GM12873 (cell line): ENCODE measurements around the gene SPATA2.

Experiments
- TF ChIP-seq, protein P1 (sequence below): IDR thresholded peaks from 2 replicates; pipeline ENCODE4 v1.5.1; 2012; ENCODE audit warnings: low read depth, mild to moderate bottlenecking, moderate library complexity, low read length, control low read depth; ENCODE audit not compliant: insufficient read depth; ENCODE audit errors: missing control alignments

Gene SPATA2

GRCh38 chr20:49914310-49915117 lies 815 bp downstream of the SPATA2 start:
- TF ChIP-seq, protein P1, sequence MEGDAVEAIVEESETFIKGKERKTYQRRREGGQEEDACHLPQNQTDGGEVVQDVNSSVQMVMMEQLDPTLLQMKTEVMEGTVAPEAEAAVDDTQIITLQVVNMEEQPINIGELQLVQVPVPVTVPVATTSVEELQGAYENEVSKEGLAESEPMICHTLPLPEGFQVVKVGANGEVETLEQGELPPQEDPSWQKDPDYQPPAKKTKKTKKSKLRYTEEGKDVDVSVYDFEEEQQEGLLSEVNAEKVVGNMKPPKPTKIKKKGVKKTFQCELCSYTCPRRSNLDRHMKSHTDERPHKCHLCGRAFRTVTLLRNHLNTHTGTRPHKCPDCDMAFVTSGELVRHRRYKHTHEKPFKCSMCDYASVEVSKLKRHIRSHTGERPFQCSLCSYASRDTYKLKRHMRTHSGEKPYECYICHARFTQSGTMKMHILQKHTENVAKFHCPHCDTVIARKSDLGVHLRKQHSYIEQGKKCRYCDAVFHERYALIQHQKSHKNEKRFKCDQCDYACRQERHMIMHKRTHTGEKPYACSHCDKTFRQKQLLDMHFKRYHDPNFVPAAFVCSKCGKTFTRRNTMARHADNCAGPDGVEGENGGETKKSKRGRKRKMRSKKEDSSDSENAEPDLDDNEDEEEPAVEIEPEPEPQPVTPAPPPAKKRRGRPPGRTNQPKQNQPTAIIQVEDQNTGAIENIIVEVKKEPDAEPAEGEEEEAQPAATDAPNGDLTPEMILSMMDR: no peak

DNA sequence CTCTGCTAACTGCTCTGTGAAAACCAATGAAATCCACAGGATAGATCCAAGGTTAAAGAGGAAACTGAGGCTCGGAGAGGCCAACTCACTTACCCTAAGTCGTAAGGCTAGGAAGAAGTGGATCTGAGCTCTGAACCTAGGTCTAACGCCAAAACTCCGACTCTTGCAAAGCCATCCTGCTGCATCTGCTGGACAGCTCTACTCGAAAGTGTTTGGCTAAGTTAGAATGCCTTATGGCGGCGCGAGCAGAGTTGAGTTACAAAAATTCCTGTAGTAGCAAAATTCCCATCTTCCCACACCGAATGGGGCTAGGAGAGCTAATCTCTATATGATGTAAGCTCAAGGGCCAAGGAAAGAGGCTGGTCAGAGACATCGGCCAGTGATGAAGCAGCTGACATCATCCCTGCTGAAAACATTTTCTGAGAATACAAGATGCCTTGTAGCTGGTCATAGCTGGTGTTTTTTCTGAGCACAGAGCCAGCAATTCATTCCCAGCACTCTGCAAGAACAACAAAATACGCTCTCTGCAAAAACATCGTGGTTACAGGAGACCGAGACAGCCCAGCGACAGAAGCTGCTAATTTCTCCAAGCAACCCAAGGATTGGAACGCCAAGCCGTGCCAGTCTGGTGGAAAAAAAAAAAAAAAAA lies 1.8 kb downstream of the SPATA2 start:
- TF ChIP-seq, protein P1: no peak

DNA sequence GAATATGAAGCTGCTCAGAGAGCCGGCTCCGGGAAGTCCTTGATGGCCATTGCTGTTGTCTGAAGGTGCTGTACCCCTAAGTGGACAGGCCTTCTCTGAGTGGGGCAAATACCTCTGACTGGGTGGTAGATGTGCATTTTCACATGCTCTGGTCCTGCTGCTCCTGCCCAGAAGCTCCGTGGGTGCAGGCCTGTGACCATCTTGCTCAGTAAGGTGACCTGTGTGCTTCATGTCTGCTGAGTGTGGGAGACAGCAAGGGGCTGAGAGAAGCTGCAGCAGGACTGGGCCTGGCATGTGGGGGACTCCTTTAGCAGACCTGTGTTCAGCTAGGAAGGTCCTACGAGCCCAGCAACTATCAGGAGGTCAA lies 5.0 kb downstream of the SPATA2 start:
- TF ChIP-seq, protein P1: no peak

GRCh38 chr20:49909499-49910339 lies 5.6 kb downstream of the SPATA2 start:
- TF ChIP-seq, protein P1: peak; percentile 19

DNA sequence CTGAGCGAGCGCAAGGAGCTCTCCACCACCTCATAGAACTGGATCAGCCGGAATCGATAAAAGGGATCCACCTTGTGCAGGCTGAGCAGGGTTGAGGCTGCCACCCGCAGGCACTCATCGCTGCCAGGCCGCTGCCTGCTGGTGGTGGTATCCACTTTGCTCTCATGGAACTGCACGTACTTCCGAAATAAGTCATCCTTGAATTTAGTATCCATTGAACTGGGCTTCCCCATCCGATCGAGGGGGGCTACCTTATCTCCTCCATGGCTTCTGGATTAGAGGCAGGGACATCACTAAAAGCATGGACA lies 7.1 kb downstream of the SPATA2 start:
- TF ChIP-seq, protein P1: no peak

- TF ChIP-seq, protein P1: no peak
These were observed 7.7 kb downstream of the SPATA2 start for GRCh38 chr20:49907405-49908257.
